Cardiac fibroblast (primary cell): ENCODE measurements around the gene MINDY2.

Source experiments
- DNase-seq, 2 donors: peaks; one replicate each; pipeline versions ENCODE4 v3.0.0 to v3.0.0-alpha.2; 2010; ENCODE audit warnings: low read depth in 2 of 2
- H3K4me3 ChIP-seq, 2 donors: replicated peaks in 1 of 2; 1 replicate in 1 of 2; 2 replicates in 1 of 2; pipeline ENCODE4 v1.5.1; 2011; ENCODE audit warnings: low read depth in 2 of 2, low read length in 2 of 2, mild to moderate bottlenecking in 2 of 2, moderate library complexity in 1 of 2
- TF ChIP-seq, protein P1 (sequence below): IDR thresholded peaks from one replicate; pipeline ENCODE4 v1.5.1; 2011; ENCODE audit warnings: low read depth, mild to moderate bottlenecking, low read length, inconsistent platforms

MINDY2 gene

DNA sequence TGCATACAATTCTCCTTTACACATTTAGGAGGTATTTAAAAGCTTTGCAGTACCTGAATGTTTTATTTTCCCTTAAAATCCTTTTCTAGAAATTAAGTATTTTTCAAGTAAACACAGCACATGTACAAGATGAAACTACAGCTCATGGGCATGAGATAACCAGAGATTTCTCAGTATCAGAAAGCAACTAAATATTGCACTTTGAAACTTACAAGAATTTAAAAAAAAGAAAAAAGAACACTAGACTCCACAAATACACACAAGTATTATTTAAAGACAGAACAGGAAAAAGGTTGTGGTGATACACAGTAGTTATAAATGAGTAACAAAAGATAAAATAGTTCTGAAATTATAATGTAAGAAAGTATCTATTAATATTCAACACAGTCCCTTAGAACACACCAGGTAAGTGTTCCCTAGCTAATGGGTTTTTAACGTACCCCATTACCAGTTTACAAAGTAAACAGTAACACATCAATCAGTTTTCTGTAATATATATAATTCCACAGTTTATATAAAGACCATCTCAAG, 127.1 kb downstream of the MINDY2 start:
- no peak overlapping the region for H3K4me3 ChIP-seq
- TF ChIP-seq, protein P1, sequence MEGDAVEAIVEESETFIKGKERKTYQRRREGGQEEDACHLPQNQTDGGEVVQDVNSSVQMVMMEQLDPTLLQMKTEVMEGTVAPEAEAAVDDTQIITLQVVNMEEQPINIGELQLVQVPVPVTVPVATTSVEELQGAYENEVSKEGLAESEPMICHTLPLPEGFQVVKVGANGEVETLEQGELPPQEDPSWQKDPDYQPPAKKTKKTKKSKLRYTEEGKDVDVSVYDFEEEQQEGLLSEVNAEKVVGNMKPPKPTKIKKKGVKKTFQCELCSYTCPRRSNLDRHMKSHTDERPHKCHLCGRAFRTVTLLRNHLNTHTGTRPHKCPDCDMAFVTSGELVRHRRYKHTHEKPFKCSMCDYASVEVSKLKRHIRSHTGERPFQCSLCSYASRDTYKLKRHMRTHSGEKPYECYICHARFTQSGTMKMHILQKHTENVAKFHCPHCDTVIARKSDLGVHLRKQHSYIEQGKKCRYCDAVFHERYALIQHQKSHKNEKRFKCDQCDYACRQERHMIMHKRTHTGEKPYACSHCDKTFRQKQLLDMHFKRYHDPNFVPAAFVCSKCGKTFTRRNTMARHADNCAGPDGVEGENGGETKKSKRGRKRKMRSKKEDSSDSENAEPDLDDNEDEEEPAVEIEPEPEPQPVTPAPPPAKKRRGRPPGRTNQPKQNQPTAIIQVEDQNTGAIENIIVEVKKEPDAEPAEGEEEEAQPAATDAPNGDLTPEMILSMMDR = no peak
- DNase-seq = no peak

DNA sequence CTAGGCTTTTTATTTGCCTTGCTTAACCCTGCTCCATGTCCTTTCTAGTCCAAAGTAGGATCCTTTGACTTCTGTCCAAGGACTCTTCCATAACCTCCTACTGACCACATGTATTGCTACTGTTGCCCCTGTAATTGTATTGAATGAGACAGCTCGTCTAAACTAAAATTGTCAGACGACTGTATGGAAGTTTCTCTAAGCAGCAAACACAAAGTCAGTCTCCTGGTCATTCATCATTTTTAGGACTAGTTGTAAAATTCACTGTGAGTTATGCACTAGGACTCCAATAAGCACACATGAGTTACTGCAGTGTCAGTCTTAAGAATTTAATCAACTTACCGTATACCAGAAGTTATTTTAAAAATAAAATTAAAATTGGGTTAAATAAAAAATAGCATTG, 129.5 kb downstream of the MINDY2 start:
- H3K4me3 ChIP-seq = no peak overlapping the region
- TF ChIP-seq, protein P1 = no peak
- DNase-seq = no peak

DNA sequence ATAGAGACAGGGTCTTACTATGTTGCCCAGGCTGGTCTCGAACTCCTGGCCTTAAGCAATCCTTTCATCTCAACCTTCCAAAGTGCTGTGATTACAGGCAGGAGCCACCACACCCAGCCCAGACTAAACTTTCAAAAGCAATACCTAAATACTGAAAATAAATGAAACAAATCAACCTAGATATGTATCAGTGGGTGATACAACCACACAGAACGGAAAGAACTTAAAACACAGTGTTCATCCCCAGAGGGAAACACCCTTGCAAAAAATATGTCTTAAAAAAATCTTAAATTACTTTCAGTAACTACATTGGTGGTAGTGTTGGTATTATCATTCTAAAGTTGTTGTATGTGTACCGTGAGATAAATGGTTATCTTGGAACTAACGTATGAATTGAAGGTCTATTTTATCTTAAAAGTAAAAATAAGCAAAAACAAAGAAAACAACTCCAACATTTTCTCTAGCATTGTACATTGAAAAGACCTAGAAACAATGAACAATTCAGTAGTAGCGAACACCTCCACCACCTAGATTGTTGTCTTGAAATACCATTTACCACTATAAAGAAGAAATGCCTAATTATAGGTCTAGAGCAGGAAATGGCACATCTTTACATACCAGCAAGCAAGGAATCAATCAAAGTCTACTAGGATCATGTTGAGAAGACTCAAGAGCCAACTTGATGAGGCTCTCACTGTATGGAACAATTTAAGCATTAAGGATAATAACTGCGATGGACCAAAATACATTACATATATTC, 137.6 kb downstream of the MINDY2 start:
- DNase-seq = no peak
- H3K4me3 ChIP-seq = no peak overlapping the region
- TF ChIP-seq, protein P1 = no peak

DNA sequence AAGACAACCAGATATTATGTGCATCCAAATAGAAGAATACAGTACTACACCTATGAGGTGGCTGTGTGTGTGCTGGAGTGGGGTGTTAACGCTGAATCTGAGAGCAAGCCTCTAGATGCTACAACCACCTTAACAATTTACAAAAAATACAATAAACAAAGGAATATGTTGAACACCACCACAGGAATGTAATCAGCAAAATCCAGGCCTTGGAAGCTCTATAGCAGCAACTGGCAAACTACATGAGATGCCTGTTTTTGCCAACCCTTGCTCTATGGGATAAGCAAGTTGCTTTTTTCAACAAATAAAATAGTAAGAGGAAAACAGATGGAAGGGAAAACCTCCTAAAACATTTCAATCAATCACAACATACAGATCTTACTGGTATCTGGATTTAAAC, 138.5 kb downstream of the MINDY2 start:
- peak in 1 of 2 donors; percentile 29 for DNase-seq
- TF ChIP-seq, protein P1 = no peak

DNA sequence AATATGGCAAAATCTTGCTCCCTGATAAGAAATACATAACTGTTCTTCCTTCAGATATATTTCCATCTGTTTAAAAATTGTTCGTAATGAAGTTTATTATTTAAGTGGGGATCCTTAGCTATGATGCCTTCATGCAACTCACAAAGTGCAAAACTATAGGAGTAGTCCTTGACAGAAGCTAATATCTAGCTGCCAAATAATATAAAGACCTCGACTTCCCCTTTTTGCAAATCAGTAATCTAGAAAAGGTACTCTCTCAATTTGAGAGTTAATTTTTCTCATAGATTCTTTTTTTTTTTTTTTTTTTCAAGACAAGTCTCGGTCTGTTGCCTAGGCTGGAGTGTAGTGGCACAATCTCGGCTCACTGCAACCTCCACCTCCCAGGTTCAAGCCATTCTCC, 139.4 kb downstream of the MINDY2 start:
- TF ChIP-seq, protein P1 = no peak
- DNase-seq = no peak
- no peak overlapping the region for H3K4me3 ChIP-seq

More for the DNA sequence above, 138.5 kb downstream of the MINDY2 start:
- H3K4me3 ChIP-seq = no peak overlapping the region
